Measurements from ENCODE around the gene DDX47. TPM values are rescaled to one million over a fixed set of nuclear protein-coding genes. Genes with fewer than 3 reads are reported as not detected.

DDX47 gene
- polyA plus RNA-seq, 1 of the 3 experiments (the other 2 are of a cell fraction): 68.4 TPM

DNA sequence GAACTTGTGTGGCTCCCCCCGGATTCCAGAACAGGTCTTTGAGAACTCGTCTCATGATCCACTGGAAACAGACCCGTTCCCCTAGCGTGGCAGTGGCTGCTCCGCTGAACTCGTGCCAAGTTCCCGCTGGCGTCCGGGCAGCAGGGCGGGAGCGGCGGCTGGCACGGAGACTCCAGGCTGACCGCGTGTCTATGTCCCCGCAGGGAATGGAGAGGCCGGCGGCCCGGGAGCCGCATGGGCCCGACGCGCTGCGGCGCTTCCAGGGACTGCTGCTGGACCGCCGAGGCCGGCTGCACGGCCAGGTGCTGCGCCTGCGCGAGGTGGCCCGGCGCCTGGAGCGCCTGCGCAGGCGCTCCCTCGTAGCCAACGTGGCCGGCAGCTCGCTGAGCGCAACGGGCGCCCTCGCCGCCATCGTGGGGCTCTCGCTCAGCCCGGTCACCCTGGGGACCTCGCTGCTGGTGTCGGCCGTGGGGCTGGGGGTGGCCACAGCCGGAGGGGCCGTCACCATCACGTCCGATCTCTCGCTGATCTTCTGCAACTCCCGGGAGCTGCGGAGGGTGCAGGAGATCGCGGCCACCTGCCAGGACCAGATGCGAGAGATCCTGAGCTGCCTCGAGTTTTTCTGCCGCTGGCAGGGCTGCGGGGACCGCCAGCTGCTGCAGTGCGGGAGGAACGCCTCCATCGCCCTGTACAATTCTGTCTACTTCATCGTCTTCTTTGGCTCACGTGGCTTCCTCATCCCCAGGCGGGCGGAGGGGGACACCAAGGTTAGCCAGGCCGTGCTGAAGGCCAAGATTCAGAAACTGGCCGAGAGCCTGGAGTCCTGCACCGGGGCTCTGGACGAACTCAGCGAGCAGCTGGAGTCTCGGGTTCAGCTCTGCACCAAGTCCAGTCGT, 26.2 kb upstream of the DDX47 start (continued):
- TF ChIP-seq CTCF (IDR thresholded peaks at IDR 0.05) (0 out of 2 replicates have a peak, but pooled peaks have one; percentile 5), GATA2 (CRISPR knock-in tag; IDR thresholded peaks at IDR 0.05) (0 out of 2 replicates have a peak, but pooled peaks have one; percentile 7), NFIC (IDR thresholded peaks at IDR 0.05; ENCODE audit: borderline replicate concordance) (peak; percentile 57; the same call in 1 of the 2 replicates), NRF1 (IDR thresholded peaks at IDR 0.05; ENCODE audit: low read depth, low read length) (peak; percentile 99), POLR2AphosphoS5 (IDR thresholded peaks at IDR 0.05; ENCODE audit: low read depth, low read length) (no peak; the same call in 1 of the 2 replicates), CHD2 (IDR thresholded peaks at IDR 0.05; ENCODE audit: low read length, partially characterized antibody) (peak; percentile 20)

DNA sequence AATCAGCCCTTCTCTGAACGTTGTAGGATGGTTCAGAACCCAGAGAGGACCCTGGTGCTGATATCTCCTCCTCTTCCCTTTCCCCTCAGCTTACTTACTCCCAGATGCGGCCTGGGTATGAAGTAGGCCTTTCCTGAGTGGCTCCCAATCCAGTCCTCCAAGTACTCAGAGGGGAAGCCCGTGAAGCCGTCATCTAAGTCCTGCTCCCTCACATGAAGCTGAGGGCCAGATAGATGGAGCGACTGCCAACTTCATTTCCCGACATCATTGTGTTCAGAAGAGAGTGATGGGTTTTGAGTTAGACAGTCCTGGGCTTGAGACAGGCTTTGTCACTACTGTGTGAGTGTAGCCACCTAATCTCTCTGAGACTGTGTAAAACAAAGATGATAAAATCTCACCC, 25.0 kb upstream of the DDX47 start:
- Histone ChIP-seq H3K27me3 (ENCODE audit: insufficient read depth) (no peaks in the 10 kb centered on the region), H3K4me2 (no peak overlapping the region), H3K9me2 (no peaks in the 10 kb centered on the region), H3K9ac (no peak overlapping the region), H3K36me3 (replicated peaks in 1 of 2; ENCODE audit: control insufficient read depth in 1 of 2, insufficient read depth in 2 of 2, low read length in 1 of 2) (no peaks in the 10 kb centered on the region), H3F3A (replicated peaks; ENCODE audit: insufficient read depth) (peaks cover 5% of the 10 kb centered on the region), H3K4me1 (ENCODE audit: control insufficient read depth in 1 of 2, insufficient read depth in 2 of 2, low read depth in 1 of 2, low read length in 1 of 2) (peaks cover 7 to 38% of the 10 kb centered on the region in 2 experiments; a peak in 3 of 4 replicates), H3K4me3 (ENCODE audit: low read depth in 2 of 2, low read length in 1 of 2) (no peak overlapping the region), H3K9me3 (no peaks in the 10 kb centered on the region), H3K27ac (ENCODE audit: low read depth in 2 of 2, low read length in 1 of 2) (no peak overlapping the region; a peak in 1 of 4 replicates), H2AFZ (ENCODE audit: low read depth) (no peak overlapping the region), H4K20me1 (ENCODE audit: insufficient read depth) (no peaks in the 10 kb centered on the region), H3K79me2 (ENCODE audit: insufficient read depth) (no peaks in the 10 kb centered on the region)
- POLR2A ChIA-PET: interaction anchor here (1.7 to 1.8 kb wide), 2 partner anchors 31 to 69 kb away, joined by 3 read pairs; no protein-coding TSS in a partner anchor
- no peak for DNase-seq
- no peak for TF ChIP-seq EP300 (IDR thresholded peaks at IDR 0.05; ENCODE audit: borderline replicate concordance in 1 of 2, low read depth in 1 of 2, low read length in 1 of 2)
- no peak for TF ChIP-seq FOXM1 (IDR thresholded peaks at IDR 0.05; ENCODE audit: low read depth)
- TF ChIP-seq TCF12 (IDR thresholded peaks at IDR 0.05): no peak
- TF ChIP-seq MAX (IDR thresholded peaks at IDR 0.05; ENCODE audit: low read depth): no peak
- no peak for TF ChIP-seq NRF1 (IDR thresholded peaks at IDR 0.05; ENCODE audit: low read depth, low read length)
- TF ChIP-seq JUND (IDR thresholded peaks at IDR 0.05): no peak
- TF ChIP-seq NFIC (IDR thresholded peaks at IDR 0.05; ENCODE audit: borderline replicate concordance): no peak
- TF ChIP-seq, protein P1, sequence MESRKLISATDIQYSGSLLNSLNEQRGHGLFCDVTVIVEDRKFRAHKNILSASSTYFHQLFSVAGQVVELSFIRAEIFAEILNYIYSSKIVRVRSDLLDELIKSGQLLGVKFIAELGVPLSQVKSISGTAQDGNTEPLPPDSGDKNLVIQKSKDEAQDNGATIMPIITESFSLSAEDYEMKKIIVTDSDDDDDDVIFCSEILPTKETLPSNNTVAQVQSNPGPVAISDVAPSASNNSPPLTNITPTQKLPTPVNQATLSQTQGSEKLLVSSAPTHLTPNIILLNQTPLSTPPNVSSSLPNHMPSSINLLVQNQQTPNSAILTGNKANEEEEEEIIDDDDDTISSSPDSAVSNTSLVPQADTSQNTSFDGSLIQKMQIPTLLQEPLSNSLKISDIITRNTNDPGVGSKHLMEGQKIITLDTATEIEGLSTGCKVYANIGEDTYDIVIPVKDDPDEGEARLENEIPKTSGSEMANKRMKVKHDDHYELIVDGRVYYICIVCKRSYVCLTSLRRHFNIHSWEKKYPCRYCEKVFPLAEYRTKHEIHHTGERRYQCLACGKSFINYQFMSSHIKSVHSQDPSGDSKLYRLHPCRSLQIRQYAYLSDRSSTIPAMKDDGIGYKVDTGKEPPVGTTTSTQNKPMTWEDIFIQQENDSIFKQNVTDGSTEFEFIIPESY (IDR thresholded peaks at IDR 0.05; ENCODE audit: borderline replicate concordance, low read depth): no peak
- no peak for TF ChIP-seq RCOR1 (IDR thresholded peaks at IDR 0.05; ENCODE audit: low read length)
- TF ChIP-seq SIN3A (IDR thresholded peaks at IDR 0.05; ENCODE audit: borderline replicate concordance, low read depth, low read length): no peak
- TF ChIP-seq REST (IDR thresholded peaks at IDR 0.05; ENCODE audit: low read depth, low read length): no peak
- 95% methylated on average over 6 of the region's 6 CpGs for WGBS (ENCODE audit: low lambda C conversion rate)
- CTCF ChIA-PET: interaction anchor here (0.5 to 3.8 kb wide), 24 partner anchors 9 to 424 kb away, joined by 3 to 23 read pairs (median 5); partner anchors contain the start of genes CDKN1B, DDX47 and GPRC5A
